Large intestine (tissue), 3 donors: ENCODE measurements around the gene ITGA3. TPM values are rescaled to one million over a fixed set of nuclear protein-coding genes. Genes with fewer than 3 reads are reported as not detected.

ENCODE experiments used
- DNase-seq, 2 donors: peaks; one replicate each; pipeline versions ENCODE4 v3.0.0 to v3.0.0-alpha.2; 2013
- H3K27ac ChIP-seq: one replicate; pipeline ENCODE4 v1.5.1; 2013; ENCODE audit warnings: low read length
- H3K27me3 ChIP-seq: 2 replicates; pipeline ENCODE4 v1.6.1; 2013; ENCODE audit warnings: low read length; ENCODE audit not compliant: control insufficient read depth, insufficient read depth
- H3K36me3 ChIP-seq: 2 replicates; pipeline ENCODE4 v1.6.1; 2013; ENCODE audit warnings: low read length; ENCODE audit not compliant: control insufficient read depth, insufficient read depth
- H3K4me1 ChIP-seq: one replicate; pipeline ENCODE4 v1.6.1; 2013; ENCODE audit warnings: low read length; ENCODE audit not compliant: control insufficient read depth, insufficient read depth
- H3K4me3 ChIP-seq: one replicate; pipeline ENCODE4 v1.5.1; 2013; ENCODE audit warnings: low read length
- H3K9me3 ChIP-seq: one replicate; pipeline ENCODE4 v1.6.1; 2013; ENCODE audit warnings: mild to moderate bottlenecking, low read depth, low read length, moderate library complexity; ENCODE audit not compliant: control insufficient read depth
- WGBS: methylation state at CpG from one replicate; pipeline ENCODE4 v1.1.5; 2013; ENCODE audit warnings: low lambda C conversion rate; ENCODE audit not compliant: insufficient coverage; 5-methylcytosine and 5-hydroxymethylcytosine counted together
- polyA plus RNA-seq: library from polyadenylated mRNA; unstranded; fragments of 120-200 nt; gene quantifications from one replicate; pipeline ENCODE4 v1.2.1, GENCODE V29; 2013

ITGA3 gene
- polyA plus RNA-seq, 1 donor: 61.8 TPM

DNA sequence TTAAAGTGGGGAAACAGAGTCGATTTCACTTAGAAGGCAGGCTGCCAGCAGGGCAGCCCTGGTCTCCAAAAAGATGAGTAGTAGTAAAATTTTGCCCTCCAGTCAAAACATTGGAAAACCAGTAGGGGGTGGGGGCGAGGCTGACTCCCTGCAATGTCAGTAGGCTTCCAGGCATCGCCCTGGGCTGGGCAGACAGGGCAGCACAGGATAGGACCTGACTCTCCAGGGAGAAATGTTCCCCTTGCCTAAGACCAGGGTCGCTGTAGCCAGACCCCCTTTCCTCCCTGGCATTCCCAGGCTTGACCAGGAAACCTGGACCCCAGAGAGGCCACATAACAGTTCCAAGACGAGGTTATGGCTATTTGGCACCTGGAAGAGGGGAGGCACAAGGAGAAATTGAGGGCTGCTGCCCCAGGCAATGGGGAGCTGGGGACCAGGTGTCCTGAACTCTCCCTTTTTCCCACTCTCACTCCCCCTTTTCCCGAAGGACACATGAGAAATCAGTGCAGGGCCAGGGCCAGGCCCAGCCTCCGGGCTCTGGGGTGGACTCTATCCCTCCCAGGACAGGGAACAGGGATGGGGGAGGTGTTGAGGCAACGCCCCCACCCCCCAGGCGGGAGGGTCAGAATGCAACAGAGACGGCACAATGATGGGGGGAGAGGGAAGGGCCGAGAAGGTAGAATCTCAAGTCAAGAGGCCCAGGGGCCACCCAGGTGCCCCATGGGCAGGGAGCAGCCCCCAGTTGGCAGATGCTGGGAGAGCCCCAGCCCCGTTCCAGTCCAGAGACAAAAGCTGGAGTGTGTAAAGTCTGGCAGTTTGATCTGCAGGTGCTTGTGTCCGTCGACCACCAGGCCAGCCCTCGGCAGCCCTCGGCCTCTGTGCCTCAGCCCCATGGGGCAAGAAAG, 78.5 kb downstream of the ITGA3 start:
- H3K27me3 ChIP-seq: peaks cover 9% of the 10 kb centered on the region
- no CpG with 5 or more reads among the region's 16 CpGs for WGBS
- DNase-seq: no peak
- no peak overlapping the region for H3K27ac ChIP-seq
- no peak overlapping the region for H3K4me3 ChIP-seq
- H3K36me3 ChIP-seq: peaks cover 52% of the 10 kb centered on the region
- H3K4me1 ChIP-seq: peaks cover 20% of the 10 kb centered on the region
- peaks cover 3% of the 10 kb centered on the region for H3K9me3 ChIP-seq

DNA sequence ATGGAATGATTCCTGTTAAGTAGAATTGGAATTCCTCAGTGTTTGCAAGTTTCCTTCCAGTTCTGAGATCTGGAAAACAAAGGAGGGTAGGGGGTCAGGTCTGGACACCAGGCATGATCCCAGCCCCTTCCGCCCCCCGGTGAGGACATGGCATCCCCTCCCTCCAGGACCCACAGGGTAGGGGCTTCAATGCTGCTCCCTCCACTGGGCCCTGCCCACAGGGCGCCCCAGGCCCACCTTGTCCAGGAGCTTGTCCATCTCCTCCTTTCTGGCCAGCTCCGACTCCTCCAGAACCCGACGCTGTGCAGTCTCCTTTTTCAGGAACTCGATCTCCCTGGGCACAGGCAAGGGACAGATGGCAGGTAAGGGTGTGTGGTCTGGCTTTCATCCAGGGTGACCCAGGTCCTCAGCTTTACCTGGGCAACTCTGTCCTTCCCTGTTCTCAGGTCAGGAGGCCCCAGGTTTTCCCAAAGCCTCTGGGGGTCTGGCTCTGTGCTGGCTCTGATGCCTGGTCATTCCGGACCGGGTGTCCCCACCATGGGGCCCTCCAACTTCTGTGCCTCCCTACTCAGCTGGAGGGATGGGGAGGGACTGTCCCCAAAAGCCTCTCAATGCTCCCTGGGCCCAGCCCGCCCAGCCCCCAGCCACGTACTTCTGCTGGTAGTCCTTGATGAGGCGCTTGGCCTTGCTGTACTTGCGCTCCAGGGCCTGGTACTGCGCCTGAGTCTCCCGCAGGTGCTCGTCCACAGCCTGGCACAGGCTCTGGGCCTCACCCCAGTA, 79.6 kb downstream of the ITGA3 start:
- Histone ChIP-seq H3K36me3 (peaks cover 62% of the 10 kb centered on the region), H3K27ac (no peak overlapping the region), H3K27me3 (peaks cover 4% of the 10 kb centered on the region), H3K4me3 (no peak overlapping the region), H3K4me1 (peaks cover 15% of the 10 kb centered on the region), H3K9me3 (peaks cover 3% of the 10 kb centered on the region)
- no peak for DNase-seq
- no CpG with 5 or more reads among the region's 16 CpGs for WGBS

- no CpG with 5 or more reads among the region's 11 CpGs for WGBS
- peaks cover 68% of the 10 kb centered on the region for H3K36me3 ChIP-seq
Observed at GRCh38 chr17:50136096-50136687, 80.3 kb downstream of the ITGA3 start.

GRCh38 chr17:50137042-50137441, 81.1 kb downstream of the ITGA3 start:
- peaks cover 13% of the 10 kb centered on the region for H3K4me1 ChIP-seq
- no CpG with 5 or more reads among the region's 4 CpGs for WGBS
- no peak overlapping the region for H3K27ac ChIP-seq
- no peak for DNase-seq
- peaks cover 3% of the 10 kb centered on the region for H3K9me3 ChIP-seq
- H3K4me3 ChIP-seq: no peak overlapping the region
- no peaks in the 10 kb centered on the region for H3K27me3 ChIP-seq
- peaks cover 77% of the 10 kb centered on the region for H3K36me3 ChIP-seq

More at GRCh38 chr17:50136096-50136687, 80.3 kb downstream of the ITGA3 start:
- Histone ChIP-seq H3K27me3 (no peaks in the 10 kb centered on the region), H3K4me1 (peaks cover 13% of the 10 kb centered on the region), H3K9me3 (peaks cover 3% of the 10 kb centered on the region), H3K4me3 (no peak overlapping the region), H3K27ac (no peak overlapping the region)
- DNase-seq: no peak

DNA sequence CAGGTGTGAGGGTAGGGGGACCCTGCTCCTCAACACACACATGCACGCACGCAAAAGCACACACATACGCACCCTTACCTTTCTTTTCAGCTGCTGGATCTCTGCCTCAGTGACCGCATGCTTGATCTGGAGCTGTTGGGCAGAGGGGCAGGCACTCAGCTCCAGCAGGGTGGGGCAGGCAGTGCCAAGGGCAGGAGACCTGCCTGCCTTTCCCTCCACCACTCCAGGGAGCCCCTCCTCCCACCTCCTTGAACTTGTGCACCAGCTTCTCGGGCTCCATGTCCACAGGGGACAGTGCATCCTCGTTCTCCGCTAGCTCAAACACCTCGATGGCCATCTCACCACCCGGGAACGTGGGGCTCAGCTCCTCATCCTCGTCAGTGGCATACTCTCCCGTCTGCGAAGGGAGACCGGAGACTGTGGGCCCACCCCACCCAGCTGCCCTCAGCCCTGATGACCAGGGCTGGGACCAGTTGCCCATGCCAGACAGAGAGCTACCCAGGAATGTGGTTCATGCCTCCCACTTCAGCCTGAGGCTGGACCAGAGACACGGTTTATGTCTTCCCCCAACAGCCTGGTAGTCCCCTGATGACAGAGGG, 83.4 kb downstream of the ITGA3 start:
- Histone ChIP-seq H3K27me3 (no peaks in the 10 kb centered on the region), H3K4me3 (no peak overlapping the region), H3K36me3 (peaks cover 97% of the 10 kb centered on the region), H3K27ac (no peak overlapping the region), H3K9me3 (peaks cover 3% of the 10 kb centered on the region), H3K4me1 (peaks cover 4% of the 10 kb centered on the region)
- DNase-seq: no peak
- whole genome bisulfite sequencing: no CpG with 5 or more reads among the region's 15 CpGs

Other genes with a start within 250 kb of the ITGA3 start
- gene TAC4, start 208.0 kb upstream of the ITGA3 start, polyA plus RNA-seq: 0.39 TPM
- 3.9 TPM for gene DLX4, start 86.9 kb upstream of the ITGA3 start, polyA plus RNA-seq
- 0.66 TPM for gene DLX3, start 60.9 kb upstream of the ITGA3 start, polyA plus RNA-seq
- gene PDK2, start 39.2 kb downstream of the ITGA3 start, polyA plus RNA-seq: 78.5 TPM
- 5.7 TPM for gene SAMD14, start 74.0 kb downstream of the ITGA3 start, polyA plus RNA-seq
- 30.7 TPM for gene PPP1R9B, start 94.6 kb downstream of the ITGA3 start, polyA plus RNA-seq
- 1.2 TPM for gene SGCA, start 109.9 kb downstream of the ITGA3 start, polyA plus RNA-seq
- gene COL1A1, start 145.5 kb downstream of the ITGA3 start, polyA plus RNA-seq: 488 TPM
- 75.9 TPM for gene TMEM92, start 218.4 kb downstream of the ITGA3 start, polyA plus RNA-seq